Fibroblast of lung (primary cell): ENCODE results near the gene PIK3AP1. TPM values are rescaled to one million over a fixed set of nuclear protein-coding genes. Genes with fewer than 3 reads are reported as not detected.

Experiments
- DNase-seq, 2 donors: peaks; one replicate each; pipeline versions ENCODE4 v3.0.0 to v3.0.0-alpha.2; 2010; ENCODE audit warnings: low read depth in 2 of 2
- H2AFZ ChIP-seq: 2 replicates; pipeline ENCODE4 v1.5.1; 2012; ENCODE audit warnings: low read length, control low read depth, inconsistent platforms
- H3K27ac ChIP-seq: 2 replicates; pipeline ENCODE4 v1.5.1; 2011; ENCODE audit warnings: low read length, control low read depth; ENCODE audit not compliant: insufficient read depth
- H3K27me3 ChIP-seq: 2 replicates; pipeline ENCODE4 v1.5.1; 2011; ENCODE audit warnings: mild to moderate bottlenecking, low read length; ENCODE audit not compliant: control insufficient read depth, insufficient read depth
- H3K36me3 ChIP-seq: 2 replicates; pipeline ENCODE4 v1.5.1; 2011; ENCODE audit warnings: low read length; ENCODE audit not compliant: control insufficient read depth, insufficient read depth
- H3K4me1 ChIP-seq: 2 replicates; pipeline ENCODE4 v1.5.1; 2011; ENCODE audit warnings: low read length; ENCODE audit not compliant: control insufficient read depth, insufficient read depth; ENCODE audit errors: extremely low read depth
- H3K4me2 ChIP-seq: 2 replicates; pipeline ENCODE4 v1.5.1; 2011; ENCODE audit warnings: low read length, control low read depth; ENCODE audit not compliant: insufficient read depth; ENCODE audit errors: extremely low read depth
- H3K4me3 ChIP-seq, 4 experiments: fragments of 200-600 bp in 1 of 4; sonication (generic) in 1 of 4; replicated peaks in 1 of 4; 2 replicates each; pipeline ENCODE4 v1.5.1; 2011 to 2016; ENCODE audit warnings: low read length in 4 of 4, low read depth in 3 of 4, mild to moderate bottlenecking in 3 of 4, control low read depth in 2 of 4, inconsistent platforms in 1 of 4, mixed read lengths in 1 of 4; ENCODE audit not compliant: insufficient read depth in 1 of 4; ENCODE audit errors: control extremely low read depth in 1 of 4
- H3K79me2 ChIP-seq: 2 replicates; pipeline ENCODE4 v1.5.1; 2012; ENCODE audit warnings: mild to moderate bottlenecking, low read length, inconsistent platforms; ENCODE audit not compliant: control insufficient read depth, insufficient read depth
- H3K9ac ChIP-seq: 2 replicates; pipeline ENCODE4 v1.5.1; 2011; ENCODE audit warnings: mild to moderate bottlenecking, low read length, control low read depth; ENCODE audit not compliant: insufficient read depth
- H3K9me3 ChIP-seq: 2 replicates; pipeline ENCODE4 v1.5.1; 2012; ENCODE audit warnings: low read depth, low read length; ENCODE audit not compliant: control insufficient read depth, insufficient read depth
- H4K20me1 ChIP-seq: 2 replicates; pipeline ENCODE4 v1.5.1; 2011; ENCODE audit warnings: low read length; ENCODE audit not compliant: control insufficient read depth, insufficient read depth; ENCODE audit errors: extremely low read depth
- CTCF ChIP-seq, 2 donors: IDR thresholded peaks in 1 of 2; conservative IDR thresholded peaks in 1 of 2; 1 replicate in 1 of 2; 2 replicates in 1 of 2; pipeline ENCODE4 v1.5.1; 2011 to 2012; ENCODE audit warnings: low read length in 2 of 2, control low read depth in 1 of 2, inconsistent platforms in 1 of 2, low read depth in 1 of 2, mild to moderate bottlenecking in 1 of 2
- EZH2 ChIP-seq: IDR thresholded peaks from 2 replicates; pipeline ENCODE4 v1.5.1; 2012; ENCODE audit warnings: low read length, control low read depth, mild to moderate bottlenecking; ENCODE audit errors: missing control alignments
- polyA plus RNA-seq, 2 donors: library from polyadenylated mRNA; depleted of rRNA in 1 of 2; stranded (reverse) in 1 of 2; unstranded in 1 of 2; fragments of >200 nt; gene quantifications; 2 replicates each; pipeline ENCODE4 v1.2.1, GENCODE V29; 2011 to 2012; ENCODE audit warnings: missing spikeins in 1 of 2
- total RNA-seq: library from RNA; depleted of rRNA; stranded (reverse); fragments of >200 nt; gene quantifications from 2 replicates; pipeline ENCODE4 v1.2.1, GENCODE V29; 2014

PIK3AP1 gene
- total and polyA plus RNA-seq, 2 donors (not counting 1 experiment from before 2014, with no cell fraction given), result 0.17 to 0.24 TPM

- Histone ChIP-seq H3K4me1 (no peaks in the 10 kb centered on the region), H3K79me2 (no peaks in the 10 kb centered on the region), H2AFZ (no peak overlapping the region), H3K27ac (no peak overlapping the region), H3K4me2 (no peak overlapping the region), H3K36me3 (no peaks in the 10 kb centered on the region), H3K27me3 (no peaks in the 10 kb centered on the region), H3K4me3 (no peak overlapping the region), H3K9ac (no peak overlapping the region), H3K9me3 (no peaks in the 10 kb centered on the region), H4K20me1 (no peaks in the 10 kb centered on the region)
- TF ChIP-seq CTCF (conservative IDR thresholded peaks at IDR 0.05 in 1 of 2, IDR thresholded peaks at IDR 0.05 in 1 of 2; ENCODE audit: low read depth in 1 of 2, low read length in 2 of 2) (no peak), EZH2 (no peak)
- DNase-seq, result no peak
Observed at GRCh38 chr10:96758423-96758822, 38.1 kb upstream of the PIK3AP1 start.

GRCh38 chr10:96756111-96756903 lies 36.0 kb upstream of the PIK3AP1 start:
- Histone ChIP-seq H3K4me3 (no peak overlapping the region), H4K20me1 (no peaks in the 10 kb centered on the region), H3K4me2 (no peak overlapping the region), H3K9me3 (no peaks in the 10 kb centered on the region), H3K9ac (no peak overlapping the region), H3K36me3 (no peaks in the 10 kb centered on the region), H3K79me2 (no peaks in the 10 kb centered on the region), H3K4me1 (no peaks in the 10 kb centered on the region), H2AFZ (no peak overlapping the region), H3K27ac (no peak overlapping the region), H3K27me3 (no peaks in the 10 kb centered on the region)
- no peak for TF ChIP-seq EZH2
- DNase-seq, result no peak

DNA sequence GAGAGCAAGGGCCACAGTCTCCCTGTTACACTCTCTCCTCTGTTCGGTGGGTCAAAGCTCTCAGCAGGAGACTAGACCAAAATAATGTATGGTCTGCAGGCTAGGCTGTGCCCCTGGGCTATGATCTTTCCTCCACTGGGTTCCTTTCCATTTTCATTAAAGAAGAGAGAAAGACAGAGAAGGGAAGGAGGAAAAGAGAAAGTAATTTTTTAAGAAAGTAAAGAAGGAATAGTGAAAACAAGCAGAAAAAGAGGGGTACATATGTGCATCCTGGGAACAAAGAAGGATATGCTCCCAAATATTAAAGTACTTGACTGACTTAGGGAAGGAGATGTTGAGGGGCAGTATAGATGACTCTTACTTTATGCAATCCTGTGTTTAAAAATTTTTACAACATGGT lies 33.6 kb upstream of the PIK3AP1 start:
- H3K79me2 ChIP-seq, result no peaks in the 10 kb centered on the region
- H4K20me1 ChIP-seq, result no peaks in the 10 kb centered on the region
- no peaks in the 10 kb centered on the region for H3K36me3 ChIP-seq
- no peak overlapping the region for H3K4me2 ChIP-seq
- no peaks in the 10 kb centered on the region for H3K4me1 ChIP-seq
- TF ChIP-seq CTCF (conservative IDR thresholded peaks at IDR 0.05 in 1 of 2, IDR thresholded peaks at IDR 0.05 in 1 of 2; ENCODE audit: low read depth in 1 of 2, low read length in 2 of 2), result no peak
- no peak for TF ChIP-seq EZH2
- H3K9ac ChIP-seq, result no peak overlapping the region
- no peaks in the 10 kb centered on the region for H3K27me3 ChIP-seq
- no peak for DNase-seq
- H3K27ac ChIP-seq, result no peak overlapping the region
- H2AFZ ChIP-seq, result no peak overlapping the region
- H3K4me3 ChIP-seq, result no peak overlapping the region
- H3K9me3 ChIP-seq, result no peaks in the 10 kb centered on the region
